H1 (cell line): ENCODE measurements around the gene FOXP4. TPM values are rescaled to one million over a fixed set of nuclear protein-coding genes. Genes with fewer than 3 reads are reported as not detected.

ENCODE experiments used
- CTCF ChIA-PET: fragments of 300-600 bp; sonication (Branson Sonifier 250); formaldehyde crosslinking; loops from one replicate; lab custom pipeline; 2021; ENCODE audit not compliant: partially characterized antibody; lab: Charles Lee
- POLR2A ChIA-PET: fragments of 300-600 bp; sonication (Branson Sonifier 250); formaldehyde crosslinking; loops from one replicate; lab custom pipeline; 2021; ENCODE audit warnings: inconsistent platforms; ENCODE audit not compliant: partially characterized antibody; lab: Charles Lee
- DNase-seq, 2 experiments: peaks; one replicate each; pipeline versions ENCODE4 v3.0.0 to v3.0.0-alpha.2; 2010 to 2022; ENCODE audit warnings: low spot score in 2 of 2, low read depth in 1 of 2, mixed read lengths in 1 of 2
- FAIRE-seq: peaks from 2 replicates; lab custom pipeline; 2011; peaks lifted over from hg19 to GRCh38; lab: Jason Lieb, UNC
- H2AFZ ChIP-seq: 2 replicates; pipeline ENCODE4 v1.8.1; 2012; ENCODE audit warnings: low read length, inconsistent platforms
- H2AK5ac ChIP-seq: 2 replicates; pipeline ENCODE4 v1.6.1; 2013; ENCODE audit warnings: low read depth, low read length
- H2BK120ac ChIP-seq: replicated peaks from 2 replicates; pipeline ENCODE3; 2013; ENCODE audit warnings: low read depth, low read length, inconsistent platforms
- H2BK12ac ChIP-seq: 2 replicates; pipeline ENCODE4 v1.6.1; 2013; ENCODE audit warnings: low read depth, low read length
- H2BK15ac ChIP-seq: 2 replicates; pipeline ENCODE4 v1.6.1; 2013; ENCODE audit warnings: low read length
- H2BK20ac ChIP-seq: 2 replicates; pipeline ENCODE4 v1.6.1; 2013; ENCODE audit warnings: low read length
- H2BK5ac ChIP-seq: 2 replicates; pipeline ENCODE4 v1.6.1; 2013; ENCODE audit warnings: low read depth, low read length
- H3K14ac ChIP-seq: 2 replicates; pipeline ENCODE4 v1.6.1; 2013; ENCODE audit warnings: inconsistent platforms; ENCODE audit not compliant: insufficient read length
- H3K18ac ChIP-seq: 2 replicates; pipeline ENCODE4 v1.6.1; 2013; ENCODE audit warnings: low read length; ENCODE audit errors: extremely low read depth
- H3K23ac ChIP-seq: 2 replicates; pipeline ENCODE4 v1.6.1; 2013; ENCODE audit warnings: inconsistent platforms; ENCODE audit not compliant: insufficient read length
- H3K23me2 ChIP-seq: 2 replicates; pipeline ENCODE4 v1.6.1; 2013; ENCODE audit warnings: low read depth, low read length
- H3K27ac ChIP-seq: 2 replicates; pipeline ENCODE4 v1.6.1; 2011; ENCODE audit warnings: low read depth, low read length, inconsistent platforms
- H3K27me3 ChIP-seq, 4 experiments: replicated peaks in 1 of 4; 1 replicate in 1 of 4; 2 replicates in 3 of 4; pipeline versions ENCODE4 v1.6.1 to v1.8.1; 2011 to 2013; ENCODE audit warnings: low read length in 3 of 4, mild to moderate bottlenecking in 3 of 4, inconsistent platforms in 2 of 4, mixed read lengths in 2 of 4, moderate library complexity in 1 of 4; ENCODE audit not compliant: control insufficient read depth in 3 of 4, insufficient read depth in 3 of 4; ENCODE audit errors: extremely low read depth in 1 of 4
- H3K36me3 ChIP-seq, 4 experiments: 2 replicates each; pipeline versions ENCODE4 v1.6.1 to v1.8.1; 2011 to 2013; ENCODE audit warnings: mild to moderate bottlenecking in 4 of 4, low read length in 3 of 4, moderate library complexity in 2 of 4, control low read depth in 1 of 4, inconsistent platforms in 1 of 4; ENCODE audit not compliant: insufficient read depth in 4 of 4, control insufficient read depth in 2 of 4
- H3K4ac ChIP-seq: replicated peaks from 2 replicates; pipeline ENCODE3; 2013; ENCODE audit warnings: low read length, low read depth, mixed read lengths, inconsistent platforms; ENCODE audit not compliant: insufficient read length
- H3K4me1 ChIP-seq, 4 experiments: replicated peaks in 1 of 4; 1 replicate in 1 of 4; 2 replicates in 3 of 4; pipeline versions ENCODE4 v1.6.1 to v1.8.1; 2011 to 2013; ENCODE audit warnings: low read length in 3 of 4, inconsistent platforms in 2 of 4, mixed read lengths in 1 of 4; ENCODE audit not compliant: insufficient read depth in 4 of 4, control insufficient read depth in 3 of 4
- H3K4me2 ChIP-seq, 2 experiments: 2 replicates each; pipeline versions ENCODE4 v1.6.1 to v1.8.1; 2011 to 2013; ENCODE audit warnings: low read depth in 2 of 2, low read length in 2 of 2, control low read depth in 1 of 2, inconsistent platforms in 1 of 2, mild to moderate bottlenecking in 1 of 2; ENCODE audit not compliant: insufficient read depth in 1 of 2
- H3K4me3 ChIP-seq, 4 experiments: fragments of 200-600, 300-600 bp in 1 of 4; sonication (generic), shearing (Covaris generic), sonication (Bioruptor Twin) in 1 of 4; 2 replicates each; pipeline versions ENCODE4 v1.5.1 to v1.8.1; 2011 to 2016; ENCODE audit warnings: low read length in 4 of 4, low read depth in 3 of 4, control low read depth in 2 of 4, inconsistent platforms in 2 of 4, mild to moderate bottlenecking in 2 of 4, mixed read lengths in 1 of 4, moderate library complexity in 1 of 4; ENCODE audit not compliant: insufficient read depth in 2 of 4; ENCODE audit errors: extremely low read depth in 1 of 4
- H3K56ac ChIP-seq: replicated peaks from 2 replicates; pipeline ENCODE3; 2013; ENCODE audit warnings: low read depth, mild to moderate bottlenecking, mixed read lengths, low read length, inconsistent platforms; ENCODE audit not compliant: insufficient read length
- H3K79me1 ChIP-seq: 2 replicates; pipeline ENCODE4 v1.6.1; 2013; ENCODE audit warnings: low read depth, low read length, control low read depth
- H3K79me2 ChIP-seq, 2 experiments: 2 replicates each; pipeline versions ENCODE4 v1.6.1 to v1.8.1; 2012 to 2013; ENCODE audit warnings: low read length in 2 of 2, mild to moderate bottlenecking in 2 of 2, inconsistent platforms in 1 of 2; ENCODE audit not compliant: insufficient read depth in 2 of 2, control insufficient read depth in 1 of 2
- H3K9ac ChIP-seq, 4 experiments: replicated peaks in 1 of 4; 1 replicate in 1 of 4; 2 replicates in 3 of 4; pipeline versions ENCODE4 v1.6.1 to v1.8.1; 2011 to 2013; ENCODE audit warnings: low read depth in 3 of 4, low read length in 3 of 4, control low read depth in 2 of 4, mild to moderate bottlenecking in 2 of 4, moderate library complexity in 2 of 4, inconsistent platforms in 1 of 4; ENCODE audit errors: extremely low read depth in 1 of 4
- H3K9me3 ChIP-seq, 2 experiments: 2 replicates each; pipeline versions ENCODE4 v1.6.1 to v1.8.1; 2012 to 2013; ENCODE audit warnings: mild to moderate bottlenecking in 2 of 2, moderate library complexity in 2 of 2, control low read depth in 1 of 2, inconsistent platforms in 1 of 2, low read depth in 1 of 2, low read length in 1 of 2, mixed read lengths in 1 of 2; ENCODE audit not compliant: insufficient read depth in 2 of 2
- H4K20me1 ChIP-seq, 2 experiments: replicated peaks in 1 of 2; 2 replicates each; pipeline versions ENCODE3 to v1.8.1; 2011 to 2013; ENCODE audit warnings: inconsistent platforms in 2 of 2, low read length in 2 of 2, mild to moderate bottlenecking in 1 of 2; ENCODE audit not compliant: insufficient read depth in 2 of 2, control insufficient read depth in 1 of 2
- H4K5ac ChIP-seq: 2 replicates; pipeline ENCODE4 v1.6.1; 2013; ENCODE audit warnings: low read length, low read depth, mixed read lengths, inconsistent platforms; ENCODE audit not compliant: insufficient read length
- H4K8ac ChIP-seq: 2 replicates; pipeline ENCODE4 v1.8.0; 2013; ENCODE audit warnings: mild to moderate bottlenecking, moderate library complexity, low read length, inconsistent platforms; ENCODE audit not compliant: insufficient read depth; ENCODE audit errors: extremely low read depth
- H4K91ac ChIP-seq: replicated peaks from 2 replicates; pipeline ENCODE3; 2013; ENCODE audit warnings: low read length, mixed read lengths, inconsistent platforms; ENCODE audit not compliant: insufficient read length
- BRCA1 ChIP-seq: IDR thresholded peaks from 2 replicates; pipeline ENCODE4 v1.6.1; 2012; ENCODE audit warnings: low read depth, low read length, improper control_type of control experiment
- CHD2 ChIP-seq: IDR thresholded peaks from 2 replicates; pipeline ENCODE4 v1.6.1; 2012; ENCODE audit warnings: low read length, improper control_type of control experiment
- CTBP2 ChIP-seq: IDR thresholded peaks from 2 replicates; pipeline ENCODE4 v1.7.0; 2011; ENCODE audit warnings: borderline replicate concordance, mild to moderate bottlenecking, moderate library complexity, mixed read lengths, low read length; ENCODE audit not compliant: insufficient read depth, insufficient read length
- E2F6 ChIP-seq: IDR thresholded peaks from 2 replicates; pipeline ENCODE4 v1.6.1; 2012; ENCODE audit warnings: inconsistent platforms
- FOSL1 ChIP-seq: IDR thresholded peaks from 2 replicates; pipeline ENCODE4 v1.6.1; 2011; ENCODE audit warnings: mild to moderate bottlenecking, low read depth, low read length, moderate library complexity; ENCODE audit not compliant: insufficient read depth
- GABPA ChIP-seq: IDR thresholded peaks from 2 replicates; pipeline ENCODE4 v1.6.1; 2011; ENCODE audit warnings: mild to moderate bottlenecking, low read length, moderate library complexity, borderline replicate concordance; ENCODE audit not compliant: insufficient read depth
- HDAC6 ChIP-seq: IDR thresholded peaks from one replicate; pipeline ENCODE4 v1.7.1; 2012; ENCODE audit warnings: low read depth, mild to moderate bottlenecking, inconsistent platforms, low read length, moderate library complexity
- KDM1A ChIP-seq: fragments of 200-600, 300-600 bp; sonication (generic); IDR thresholded peaks from 2 replicates; pipeline ENCODE4 v1.7.1; 2016; ENCODE audit warnings: mild to moderate bottlenecking, low read length, borderline replicate concordance
- RNF2 ChIP-seq: fragments of 200-900, 300-1000 bp; sonication (generic); IDR thresholded peaks from 2 replicates; pipeline ENCODE4 v1.7.1; 2016; ENCODE audit warnings: borderline replicate concordance, low read depth, mild to moderate bottlenecking, antibody characterized with exemption, low read length; ENCODE audit not compliant: poor library complexity, severe bottlenecking; ENCODE audit errors: missing control alignments
- SIRT6 ChIP-seq: IDR thresholded peaks from one replicate; pipeline ENCODE4 v1.7.1; 2012; ENCODE audit warnings: low read length, inconsistent platforms
- SP1 ChIP-seq: IDR thresholded peaks from 2 replicates; pipeline ENCODE4 v1.6.1; 2011; ENCODE audit warnings: low read depth, low read length
- SP2 ChIP-seq: IDR thresholded peaks from 2 replicates; pipeline ENCODE4 v1.6.1; 2012; ENCODE audit warnings: mild to moderate bottlenecking, low read length, inconsistent platforms
- WGBS, 2 experiments: shearing (Covaris generic) in 1 of 2; methylation state at CpG; one replicate each; pipeline versions ENCODE4 v1.1.6 to v1.1.7; 2013 to 2015; ENCODE audit warnings: low lambda C conversion rate in 2 of 2, mixed read lengths in 2 of 2, inconsistent platforms in 1 of 2, low coverage in 1 of 2, missing lambda C conversion rate in 1 of 2; ENCODE audit not compliant: insufficient replicate concordance in 2 of 2, insufficient coverage in 1 of 2, insufficient read length in 1 of 2; ENCODE audit errors: extremely low coverage in 1 of 2, missing lambda C conversion rate in 1 of 2; 5-methylcytosine and 5-hydroxymethylcytosine counted together
- polyA plus RNA-seq, 7 experiments: library from polyadenylated mRNA; depleted of rRNA in 3 of 7; stranded (reverse) in 5 of 7; unstranded in 2 of 7; fragments of >200 nt in 5 of 7; fragments of 200-250 nt in 2 of 7; gene quantifications; 1 replicate in 5 of 7; 2 replicates in 1 of 7; 4 replicates in 1 of 7; pipeline versions ENCODE4 v1.2.1 to v1.2.3, GENCODE V29; 2011 to 2013; ENCODE audit warnings: missing spikeins in 2 of 7, mixed read lengths in 2 of 7
- total RNA-seq: library from RNA; stranded (reverse); fragmentation: NEBNext Ultra II Directional; extraction: Animal tissue kit (Norgen Biotek cat#: 25700); gene quantifications from 2 replicates; pipeline ENCODE4 v1.2.1, GENCODE V29; 2021

FOXP4 gene
- total and polyA plus RNA-seq, 2 of the 8 experiments (the other 6 are each of a cell fraction or from before 2014, with no cell fraction given): 4.8 to 13.3 TPM

- CTCF ChIA-PET: interaction anchor here (0.9 to 2.6 kb wide), 12 partner anchors 10 to 283 kb away, joined by 3 to 13 read pairs (median 3); no protein-coding TSS in a partner anchor
- no peak overlapping the region for H3K23ac ChIP-seq
- H3K27ac ChIP-seq: no peak overlapping the region
- H3K9ac ChIP-seq: no peak overlapping the region
- H4K20me1 ChIP-seq: no peaks in the 10 kb centered on the region
- 85% methylated on average over 11 of the region's 11 CpGs; no CpG with 5 or more reads in 1 of the 2 experiments for WGBS, 2 experiments
- no peak overlapping the region for H3K4me2 ChIP-seq
- no peak overlapping the region for H4K8ac ChIP-seq
- H3K4me3 ChIP-seq: no peak overlapping the region
- no peak overlapping the region for H3K56ac ChIP-seq
- no peaks in the 10 kb centered on the region for H3K27me3 ChIP-seq
- no peak overlapping the region for H2AK5ac ChIP-seq
- no peak overlapping the region for H4K91ac ChIP-seq
- no peak overlapping the region for H2BK120ac ChIP-seq
- H2BK5ac ChIP-seq: no peak overlapping the region
- H3K79me2 ChIP-seq: no peaks in the 10 kb centered on the region
- H2AFZ ChIP-seq: no peak overlapping the region
- H3K36me3 ChIP-seq: peaks cover 0 to 11% (median 2%) of the 10 kb centered on the region in 4 experiments; a peak in 5 of 8 replicates
- POLR2A ChIA-PET: interaction anchor here (1.5 kb wide), 1 partner anchor 11 kb away, joined by 4 read pairs; no protein-coding TSS in a partner anchor
- no peak overlapping the region for H3K18ac ChIP-seq
- FAIRE-seq (no peak), DNase-seq (no peak)
- no peak overlapping the region for H3K14ac ChIP-seq
- no peak overlapping the region for H2BK15ac ChIP-seq
- 0 out of 2 replicates have a peak, but pooled peaks cover 2% of the 10 kb centered on the region for H3K23me2 ChIP-seq
- H3K9me3 ChIP-seq: no peaks in the 10 kb centered on the region
- no peak overlapping the region for H2BK20ac ChIP-seq
- H3K4me1 ChIP-seq: peaks cover 0 to 9% (median 2%) of the 10 kb centered on the region in 4 experiments; a peak in 3 of 7 replicates
- H2BK12ac ChIP-seq: no peak overlapping the region
- H3K4ac ChIP-seq: no peak overlapping the region
- H3K79me1 ChIP-seq: no peaks in the 10 kb centered on the region
- no peak overlapping the region for H4K5ac ChIP-seq
- TF ChIP-seq BRCA1 (no peak), FOSL1 (no peak), CTBP2 (no peak), GABPA (no peak), KDM1A (no peak), E2F6 (no peak), SP2 (no peak), SIRT6 (no peak), RNF2 (no peak), CHD2 (no peak), HDAC6 (no peak), SP1 (no peak)
These were observed 105.2 kb downstream of the FOXP4 start for GRCh38 chr6:41651246-41651961.
